Measurements from ENCODE around the gene SMOC1. TPM values are rescaled to one million over a fixed set of nuclear protein-coding genes. Genes with fewer than 3 reads are reported as not detected.

SMOC1 gene
- total and polyA plus RNA-seq, 2 of the 8 experiments (the other 6 are each of a cell fraction or from before 2014, with no cell fraction given) = 1.6 to 2.4 TPM

DNA sequence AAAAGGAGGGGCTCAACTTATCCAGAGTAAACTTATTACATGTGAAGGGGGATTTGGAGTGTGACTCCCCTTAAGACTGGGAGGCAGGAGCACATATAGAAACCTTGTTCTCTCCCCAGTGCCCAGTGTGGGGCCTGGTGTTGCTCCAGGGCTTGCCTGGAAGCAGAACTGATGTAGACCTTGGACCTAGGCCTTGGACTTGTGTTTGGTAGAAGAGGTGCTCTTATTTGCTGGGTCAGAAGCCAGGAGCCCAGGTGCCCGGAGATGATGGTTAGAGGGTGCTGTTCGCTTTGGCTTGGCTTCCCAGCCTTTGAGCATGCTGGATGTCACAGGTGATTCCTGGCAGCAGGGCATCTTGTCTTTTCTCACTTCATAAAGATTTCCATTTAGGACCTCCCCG is 110.4 kb downstream of the SMOC1 start:
- Histone ChIP-seq H2BK120ac (replicated peaks; ENCODE audit: low read depth, low read length) (no peak overlapping the region), H3K14ac (ENCODE audit: insufficient read length) (no peak overlapping the region), H3K36me3 (ENCODE audit: control insufficient read depth in 2 of 4, insufficient read depth in 4 of 4, low read length in 3 of 4) (no peaks in the 10 kb centered on the region), H3K9me3 (ENCODE audit: insufficient read depth in 2 of 2, low read depth in 1 of 2, low read length in 1 of 2) (0 out of 4 replicates have a peak, but pooled peaks cover 0 to 3% of the 10 kb centered on the region in 2 experiments), H2AK5ac (ENCODE audit: low read depth, low read length) (0 out of 2 replicates have a peak overlapping the region, but pooled peaks have one; percentile 46), H3K27ac (ENCODE audit: low read depth, low read length) (no peak overlapping the region), H4K8ac (ENCODE audit: extremely low read depth, insufficient read depth, low read length) (no peak overlapping the region), H3K4ac (replicated peaks; ENCODE audit: insufficient read length, low read depth, low read length) (no peak overlapping the region), H2BK5ac (ENCODE audit: low read depth, low read length) (no peak overlapping the region), H2BK15ac (ENCODE audit: low read length) (no peak overlapping the region), H3K9ac (replicated peaks in 1 of 4; ENCODE audit: extremely low read depth in 1 of 4, low read depth in 3 of 4, low read length in 3 of 4) (no peak overlapping the region), H3K79me2 (ENCODE audit: control insufficient read depth in 1 of 2, insufficient read depth in 2 of 2, low read length in 2 of 2) (no peaks in the 10 kb centered on the region), H3K4me2 (ENCODE audit: insufficient read depth in 1 of 2, low read depth in 2 of 2, low read length in 2 of 2) (no peak overlapping the region), H3K23me2 (ENCODE audit: low read depth, low read length) (no peaks in the 10 kb centered on the region), H2BK12ac (ENCODE audit: low read depth, low read length) (no peak overlapping the region), H3K4me1 (replicated peaks in 1 of 4; ENCODE audit: control insufficient read depth in 3 of 4, insufficient read depth in 4 of 4, low read length in 3 of 4) (peaks cover 0 to 13% (median 7%) of the 10 kb centered on the region in 4 experiments; a peak in 5 of 7 replicates), H4K5ac (ENCODE audit: insufficient read length, low read depth, low read length) (no peak overlapping the region), H4K91ac (replicated peaks; ENCODE audit: insufficient read length, low read length) (no peak overlapping the region), H3K56ac (replicated peaks; ENCODE audit: insufficient read length, low read depth, low read length) (no peak overlapping the region), H3K18ac (ENCODE audit: extremely low read depth, low read length) (no peak overlapping the region), H2AFZ (ENCODE audit: low read length) (no peak overlapping the region), H3K27me3 (replicated peaks in 1 of 4; ENCODE audit: control insufficient read depth in 3 of 4, extremely low read depth in 1 of 4, insufficient read depth in 3 of 4, low read length in 3 of 4) (no peaks in the 10 kb centered on the region; a peak in 1 of 7 replicates), H2BK20ac (ENCODE audit: low read length) (no peak overlapping the region), H3K4me3 (ENCODE audit: extremely low read depth in 1 of 4, insufficient read depth in 2 of 4, low read depth in 3 of 4, low read length in 4 of 4) (no peak overlapping the region), H4K20me1 (replicated peaks in 1 of 2; ENCODE audit: control insufficient read depth in 1 of 2, insufficient read depth in 2 of 2, low read length in 2 of 2) (no peaks in the 10 kb centered on the region), H3K23ac (ENCODE audit: insufficient read length) (no peak overlapping the region), H3K79me1 (ENCODE audit: low read depth, low read length) (no peaks in the 10 kb centered on the region)
- FAIRE-seq (no peak), DNase-seq (ENCODE audit: low read depth in 1 of 2, low spot score in 2 of 2) (no peak)
- ChIA-PET CTCF (ENCODE audit: partially characterized antibody) (interaction anchor here (8.4 kb wide), 1 partner anchor 24 kb away, joined by 37 read pairs; no protein-coding TSS in a partner anchor), POLR2A (ENCODE audit: partially characterized antibody) (no interaction called here)
- 97% methylated on average over 3 of the region's 3 CpGs; no CpG with 5 or more reads in 1 of the 2 experiments for WGBS, 2 experiments (ENCODE audit: extremely low coverage in 1 of 2, insufficient coverage in 1 of 2, insufficient read length in 1 of 2, insufficient replicate concordance in 2 of 2, low coverage in 1 of 2, low lambda C conversion rate in 2 of 2, missing lambda C conversion rate in 1 of 2)
- no peak for TF ChIP-seq CBX8 (IDR thresholded peaks at IDR 0.05; ENCODE audit: borderline replicate concordance, low read depth, low read length)
- TF ChIP-seq CBX5 (IDR thresholded peaks at IDR 0.05; ENCODE audit: low read depth, low read length) = no peak
- TF ChIP-seq TAF7 (optimal IDR thresholded peaks at IDR 0.05; ENCODE audit: borderline replicate concordance, low read depth, low read length) = no peak
- TF ChIP-seq, protein P1, sequence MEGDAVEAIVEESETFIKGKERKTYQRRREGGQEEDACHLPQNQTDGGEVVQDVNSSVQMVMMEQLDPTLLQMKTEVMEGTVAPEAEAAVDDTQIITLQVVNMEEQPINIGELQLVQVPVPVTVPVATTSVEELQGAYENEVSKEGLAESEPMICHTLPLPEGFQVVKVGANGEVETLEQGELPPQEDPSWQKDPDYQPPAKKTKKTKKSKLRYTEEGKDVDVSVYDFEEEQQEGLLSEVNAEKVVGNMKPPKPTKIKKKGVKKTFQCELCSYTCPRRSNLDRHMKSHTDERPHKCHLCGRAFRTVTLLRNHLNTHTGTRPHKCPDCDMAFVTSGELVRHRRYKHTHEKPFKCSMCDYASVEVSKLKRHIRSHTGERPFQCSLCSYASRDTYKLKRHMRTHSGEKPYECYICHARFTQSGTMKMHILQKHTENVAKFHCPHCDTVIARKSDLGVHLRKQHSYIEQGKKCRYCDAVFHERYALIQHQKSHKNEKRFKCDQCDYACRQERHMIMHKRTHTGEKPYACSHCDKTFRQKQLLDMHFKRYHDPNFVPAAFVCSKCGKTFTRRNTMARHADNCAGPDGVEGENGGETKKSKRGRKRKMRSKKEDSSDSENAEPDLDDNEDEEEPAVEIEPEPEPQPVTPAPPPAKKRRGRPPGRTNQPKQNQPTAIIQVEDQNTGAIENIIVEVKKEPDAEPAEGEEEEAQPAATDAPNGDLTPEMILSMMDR (IDR thresholded peaks at IDR 0.05; ENCODE audit: control extremely low read depth in 1 of 3, insufficient read depth in 1 of 3, low read depth in 1 of 3, low read length in 3 of 3) = no peak
- no peak for TF ChIP-seq NANOG (IDR thresholded peaks at IDR 0.05; ENCODE audit: insufficient read depth, low read depth, low read length, poor library complexity, severe bottlenecking)
- no peak for TF ChIP-seq GABPA (IDR thresholded peaks at IDR 0.05; ENCODE audit: borderline replicate concordance, insufficient read depth, low read length)
- TF ChIP-seq KDM4A (IDR thresholded peaks at IDR 0.05; ENCODE audit: low read depth, low read length, severe bottlenecking) = no peak
- TF ChIP-seq RNF2 (IDR thresholded peaks at IDR 0.05; ENCODE audit: borderline replicate concordance, low read depth, low read length, missing control alignments, poor library complexity, severe bottlenecking) = no peak
- TF ChIP-seq SP1 (IDR thresholded peaks at IDR 0.05; ENCODE audit: low read depth, low read length) = no peak
- no peak for TF ChIP-seq SIX5 (IDR thresholded peaks at IDR 0.05; ENCODE audit: low read depth, low read length)
- TF ChIP-seq POLR2A (IDR thresholded peaks at IDR 0.05; ENCODE audit: control extremely low read depth in 1 of 2, low read depth in 2 of 2, low read length in 2 of 2) = no peak

Measured in H1 (cell line).